ENCODE data around the gene JADE2. TPM values are rescaled to one million over a fixed set of nuclear protein-coding genes. Genes with fewer than 3 reads are reported as not detected.
A peak's percentile ranks its signal among the peaks of the same experiment; 100 is the strongest.

The JADE2 gene
- total and polyA plus RNA-seq, 2 experiments from 2014 or later: 16.2 to 40.8 TPM

DNA sequence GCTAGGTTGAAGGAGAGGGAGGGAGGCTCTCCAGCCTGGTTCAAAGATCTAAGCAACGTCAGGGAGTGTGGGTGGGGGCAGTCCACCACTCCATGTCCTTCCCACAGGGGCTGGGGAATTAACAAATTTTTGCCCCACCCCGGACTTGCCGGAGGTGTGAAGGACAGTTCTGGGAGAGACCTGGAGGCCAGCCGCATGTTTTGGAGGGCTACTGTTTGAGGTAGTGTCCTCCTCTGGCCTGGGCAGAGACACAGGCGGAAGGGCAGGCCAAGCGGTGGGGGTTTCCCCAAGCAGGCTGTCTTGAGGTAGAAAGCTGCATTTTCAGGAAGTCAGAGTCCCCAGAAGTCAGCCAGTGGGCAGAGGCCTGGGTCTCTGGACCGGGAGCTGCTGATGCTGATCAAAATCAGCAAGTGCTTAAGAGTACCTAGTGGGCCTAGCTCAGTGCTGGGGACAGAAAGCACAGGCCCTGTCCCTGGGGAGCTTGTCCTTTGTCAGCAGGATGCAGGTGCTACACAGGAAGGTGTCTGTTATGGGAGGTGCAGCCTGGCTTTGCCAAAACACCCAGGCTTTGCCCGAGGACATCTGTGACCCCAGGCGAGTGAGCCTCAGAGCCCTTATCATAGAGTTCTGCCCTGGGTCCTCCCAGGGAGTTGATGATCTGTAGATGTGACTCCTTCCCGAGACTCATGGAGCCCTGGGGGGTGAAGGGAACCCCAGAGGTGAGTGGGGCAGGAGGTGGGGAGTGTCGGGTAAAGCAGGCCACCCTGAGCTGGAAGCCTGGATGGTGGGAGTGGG lies 18.5 kb downstream of the JADE2 start (continued):
- TF ChIP-seq, protein P1, sequence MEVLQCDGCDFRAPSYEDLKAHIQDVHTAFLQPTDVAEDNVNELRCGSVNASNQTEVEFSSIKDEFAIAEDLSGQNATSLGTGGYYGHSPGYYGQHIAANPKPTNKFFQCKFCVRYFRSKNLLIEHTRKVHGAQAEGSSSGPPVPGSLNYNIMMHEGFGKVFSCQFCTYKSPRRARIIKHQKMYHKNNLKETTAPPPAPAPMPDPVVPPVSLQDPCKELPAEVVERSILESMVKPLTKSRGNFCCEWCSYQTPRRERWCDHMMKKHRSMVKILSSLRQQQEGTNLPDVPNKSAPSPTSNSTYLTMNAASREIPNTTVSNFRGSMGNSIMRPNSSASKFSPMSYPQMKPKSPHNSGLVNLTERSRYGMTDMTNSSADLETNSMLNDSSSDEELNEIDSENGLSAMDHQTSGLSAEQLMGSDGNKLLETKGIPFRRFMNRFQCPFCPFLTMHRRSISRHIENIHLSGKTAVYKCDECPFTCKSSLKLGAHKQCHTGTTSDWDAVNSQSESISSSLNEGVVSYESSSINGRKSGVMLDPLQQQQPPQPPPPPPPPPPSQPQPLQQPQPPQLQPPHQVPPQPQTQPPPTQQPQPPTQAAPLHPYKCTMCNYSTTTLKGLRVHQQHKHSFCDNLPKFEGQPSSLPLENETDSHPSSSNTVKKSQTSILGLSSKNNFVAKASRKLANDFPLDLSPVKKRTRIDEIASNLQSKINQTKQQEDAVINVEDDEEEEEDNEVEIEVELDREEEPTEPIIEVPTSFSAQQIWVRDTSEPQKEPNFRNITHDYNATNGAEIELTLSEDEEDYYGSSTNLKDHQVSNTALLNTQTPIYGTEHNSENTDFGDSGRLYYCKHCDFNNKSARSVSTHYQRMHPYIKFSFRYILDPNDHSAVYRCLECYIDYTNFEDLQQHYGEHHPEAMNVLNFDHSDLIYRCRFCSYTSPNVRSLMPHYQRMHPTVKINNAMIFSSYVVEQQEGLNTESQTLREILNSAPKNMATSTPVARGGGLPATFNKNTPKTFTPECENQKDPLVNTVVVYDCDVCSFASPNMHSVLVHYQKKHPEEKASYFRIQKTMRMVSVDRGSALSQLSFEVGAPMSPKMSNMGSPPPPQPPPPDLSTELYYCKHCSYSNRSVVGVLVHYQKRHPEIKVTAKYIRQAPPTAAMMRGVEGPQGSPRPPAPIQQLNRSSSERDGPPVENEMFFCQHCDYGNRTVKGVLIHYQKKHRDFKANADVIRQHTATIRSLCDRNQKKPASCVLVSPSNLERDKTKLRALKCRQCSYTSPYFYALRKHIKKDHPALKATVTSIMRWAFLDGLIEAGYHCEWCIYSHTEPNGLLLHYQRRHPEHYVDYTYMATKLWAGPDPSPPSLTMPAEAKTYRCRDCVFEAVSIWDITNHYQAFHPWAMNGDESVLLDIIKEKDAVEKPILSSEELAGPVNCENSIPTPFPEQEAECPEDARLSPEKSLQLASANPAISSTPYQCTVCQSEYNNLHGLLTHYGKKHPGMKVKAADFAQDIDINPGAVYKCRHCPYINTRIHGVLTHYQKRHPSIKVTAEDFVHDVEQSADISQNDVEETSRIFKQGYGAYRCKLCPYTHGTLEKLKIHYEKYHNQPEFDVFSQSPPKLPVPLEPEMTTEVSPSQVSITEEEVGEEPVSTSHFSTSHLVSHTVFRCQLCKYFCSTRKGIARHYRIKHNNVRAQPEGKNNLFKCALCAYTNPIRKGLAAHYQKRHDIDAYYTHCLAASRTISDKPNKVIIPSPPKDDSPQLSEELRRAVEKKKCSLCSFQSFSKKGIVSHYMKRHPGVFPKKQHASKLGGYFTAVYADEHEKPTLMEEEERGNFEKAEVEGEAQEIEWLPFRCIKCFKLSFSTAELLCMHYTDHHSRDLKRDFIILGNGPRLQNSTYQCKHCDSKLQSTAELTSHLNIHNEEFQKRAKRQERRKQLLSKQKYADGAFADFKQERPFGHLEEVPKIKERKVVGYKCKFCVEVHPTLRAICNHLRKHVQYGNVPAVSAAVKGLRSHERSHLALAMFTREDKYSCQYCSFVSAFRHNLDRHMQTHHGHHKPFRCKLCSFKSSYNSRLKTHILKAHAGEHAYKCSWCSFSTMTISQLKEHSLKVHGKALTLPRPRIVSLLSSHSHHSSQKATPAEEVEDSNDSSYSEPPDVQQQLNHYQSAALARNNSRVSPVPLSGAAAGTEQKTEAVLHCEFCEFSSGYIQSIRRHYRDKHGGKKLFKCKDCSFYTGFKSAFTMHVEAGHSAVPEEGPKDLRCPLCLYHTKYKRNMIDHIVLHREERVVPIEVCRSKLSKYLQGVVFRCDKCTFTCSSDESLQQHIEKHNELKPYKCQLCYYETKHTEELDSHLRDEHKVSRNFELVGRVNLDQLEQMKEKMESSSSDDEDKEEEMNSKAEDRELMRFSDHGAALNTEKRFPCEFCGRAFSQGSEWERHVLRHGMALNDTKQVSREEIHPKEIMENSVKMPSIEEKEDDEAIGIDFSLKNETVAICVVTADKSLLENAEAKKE (CRISPR knock-in tag; IDR thresholded peaks at IDR 0.05): no peak

DNA sequence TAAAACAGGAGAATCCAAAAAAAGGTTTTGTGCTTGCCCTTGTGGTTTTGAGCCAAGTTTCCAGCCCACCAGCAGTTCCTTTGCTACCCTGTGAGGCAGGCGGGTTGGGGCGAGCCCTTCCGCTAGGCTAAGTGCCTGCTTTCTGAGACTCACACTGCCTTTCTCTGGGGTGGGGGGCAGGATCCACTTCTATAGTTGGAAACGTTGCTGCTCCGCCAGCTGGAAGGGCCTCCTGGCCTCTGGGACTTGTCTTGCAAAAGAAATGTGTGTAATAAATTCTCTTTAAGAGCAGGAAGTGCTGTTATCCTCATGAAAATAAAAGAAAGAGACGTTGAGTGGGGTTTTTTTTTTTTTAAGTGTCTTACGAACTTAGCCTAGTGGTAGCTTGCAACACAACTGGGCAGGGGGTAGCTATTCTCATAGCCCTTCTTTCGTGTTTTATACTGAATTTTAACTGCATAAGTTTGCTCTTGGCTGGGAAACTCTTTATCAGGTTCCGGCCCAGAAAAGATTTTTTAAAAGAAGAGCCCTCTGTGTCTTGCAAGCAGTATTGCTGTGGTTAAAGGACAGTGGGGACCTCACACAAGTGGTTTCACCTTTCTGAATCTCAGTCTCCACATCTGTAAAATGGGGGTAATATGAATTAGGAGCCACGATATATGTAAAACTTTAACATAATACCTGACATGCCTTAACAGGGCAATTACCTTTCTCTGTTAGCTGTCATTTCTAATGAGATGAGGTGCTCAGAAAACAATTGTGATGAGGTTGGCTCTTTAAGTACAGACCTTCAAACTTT lies 19.8 kb downstream of the JADE2 start:
- Mint-ChIP-seq H3K4me3 (no peak overlapping the region), H3K36me3 (ENCODE audit: low read depth) (peaks cover 54% of the 10 kb centered on the region; the same call in 2 of the 3 replicates), H3K27me3 (ENCODE audit: insufficient read depth, low read depth, poor library complexity) (peaks cover 8% of the 10 kb centered on the region), H3K27ac (peak overlapping the region; percentile 75; the same call in 1 of the 2 replicates), H3K9me3 (no peaks in the 10 kb centered on the region), H3K4me1 (peaks cover 44% of the 10 kb centered on the region)
- 0 out of 2 replicates have a peak overlapping the region, but pooled peaks have one; percentile 50 for H3K27ac ChIP-seq (ENCODE audit: low read depth)
- no peak for DNase-seq (ENCODE audit: low spot score)
- no peak for ATAC-seq
- H2AFZ ChIP-seq: no peak overlapping the region
- H3F3A ChIP-seq (replicated peaks; ENCODE audit: low read depth): peaks cover 15% of the 10 kb centered on the region; the same call in 1 of the 2 replicates
- no peak overlapping the region for H3K4me3 ChIP-seq
- H3K4me1 ChIP-seq (ENCODE audit: insufficient read depth): peaks cover 13% of the 10 kb centered on the region
- no peaks in the 10 kb centered on the region for H3K27me3 ChIP-seq (ENCODE audit: insufficient read depth)
- peaks cover 52% of the 10 kb centered on the region for H3K79me2 ChIP-seq (replicated peaks; ENCODE audit: insufficient read depth)
- H3K9me2 ChIP-seq (ENCODE audit: insufficient read depth): no peaks in the 10 kb centered on the region
- no peak overlapping the region for H3K4me2 ChIP-seq
- H3K36me3 ChIP-seq (ENCODE audit: insufficient read depth): peaks cover 5% of the 10 kb centered on the region
- H4K20me1 ChIP-seq (replicated peaks; ENCODE audit: insufficient read depth): peaks cover 9% of the 10 kb centered on the region
- TF ChIP-seq ZNF114 (CRISPR knock-in tag; IDR thresholded peaks at IDR 0.05) (no peak), EZH2phosphoT487 (IDR thresholded peaks at IDR 0.05; ENCODE audit: unreplicated experiment) (no peak)
- TF ChIP-seq, protein P1 (CRISPR knock-in tag; IDR thresholded peaks at IDR 0.05): no peak
- TF ChIP-seq, protein P2, sequence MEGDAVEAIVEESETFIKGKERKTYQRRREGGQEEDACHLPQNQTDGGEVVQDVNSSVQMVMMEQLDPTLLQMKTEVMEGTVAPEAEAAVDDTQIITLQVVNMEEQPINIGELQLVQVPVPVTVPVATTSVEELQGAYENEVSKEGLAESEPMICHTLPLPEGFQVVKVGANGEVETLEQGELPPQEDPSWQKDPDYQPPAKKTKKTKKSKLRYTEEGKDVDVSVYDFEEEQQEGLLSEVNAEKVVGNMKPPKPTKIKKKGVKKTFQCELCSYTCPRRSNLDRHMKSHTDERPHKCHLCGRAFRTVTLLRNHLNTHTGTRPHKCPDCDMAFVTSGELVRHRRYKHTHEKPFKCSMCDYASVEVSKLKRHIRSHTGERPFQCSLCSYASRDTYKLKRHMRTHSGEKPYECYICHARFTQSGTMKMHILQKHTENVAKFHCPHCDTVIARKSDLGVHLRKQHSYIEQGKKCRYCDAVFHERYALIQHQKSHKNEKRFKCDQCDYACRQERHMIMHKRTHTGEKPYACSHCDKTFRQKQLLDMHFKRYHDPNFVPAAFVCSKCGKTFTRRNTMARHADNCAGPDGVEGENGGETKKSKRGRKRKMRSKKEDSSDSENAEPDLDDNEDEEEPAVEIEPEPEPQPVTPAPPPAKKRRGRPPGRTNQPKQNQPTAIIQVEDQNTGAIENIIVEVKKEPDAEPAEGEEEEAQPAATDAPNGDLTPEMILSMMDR (conservative IDR thresholded peaks at IDR 0.05; ENCODE audit: low read depth in 2 of 2): no peak

Data from GM23338 (cell line).